GM21447 (cell line): ENCODE results near the gene DRC1.
"Not testable (repeated sequence)": the region's sequence is repeated elsewhere in the genome, so short reads cannot be mapped to it uniquely, and the experiment has no call there.

Experiments used
- ATAC-seq: cut with Tn5 transposase; IDR thresholded peaks from one replicate; pipeline ENCODE4 v1.9.1; 2021; ENCODE audit not compliant: unreplicated experiment

The DRC1 gene

DNA sequence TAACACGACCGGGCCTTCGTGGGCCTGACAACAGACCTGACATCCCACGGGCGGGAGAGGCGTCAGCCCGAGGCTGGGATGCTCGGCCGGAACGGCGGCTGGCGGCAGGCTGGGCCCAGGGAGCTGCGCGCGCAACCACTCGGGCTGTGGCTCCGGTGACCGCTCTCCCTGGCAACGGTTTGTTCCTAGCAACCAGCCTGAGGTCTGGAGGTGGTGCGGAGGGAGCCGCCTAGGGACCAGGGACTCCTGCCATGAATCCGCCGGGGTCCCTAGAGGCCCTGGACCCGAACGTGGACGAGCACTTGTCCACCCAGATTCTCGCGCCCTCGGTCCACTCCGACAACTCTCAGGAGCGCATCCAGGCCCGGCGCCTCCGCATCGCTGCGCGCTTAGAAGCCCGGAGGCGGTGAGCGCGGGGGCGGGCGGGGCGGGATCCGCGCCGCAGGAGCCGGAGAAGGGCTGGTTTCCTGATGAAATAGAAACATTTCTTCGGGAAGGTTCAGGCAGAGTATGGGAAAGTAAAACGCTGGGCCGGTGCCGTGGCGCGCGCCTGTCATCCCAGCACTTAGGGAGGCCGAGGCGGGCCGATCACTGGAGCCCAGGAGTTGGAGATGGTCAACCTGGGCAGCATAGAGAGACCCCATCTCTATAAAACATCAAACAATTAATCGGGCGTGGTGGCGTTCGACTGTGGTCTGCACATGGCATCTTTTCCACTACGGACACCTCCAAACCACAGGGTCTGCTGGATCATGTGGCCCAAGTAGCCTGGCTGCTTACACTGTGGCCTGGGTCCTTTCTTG is at the start of gene DRC1:
Gene DRC1, plus strand, starts transcription at position 182 of the 803 bp plus-strand sequence. Its CDS starts 70 bp downstream, at position 252.
- ATAC-seq = no peak

DNA sequence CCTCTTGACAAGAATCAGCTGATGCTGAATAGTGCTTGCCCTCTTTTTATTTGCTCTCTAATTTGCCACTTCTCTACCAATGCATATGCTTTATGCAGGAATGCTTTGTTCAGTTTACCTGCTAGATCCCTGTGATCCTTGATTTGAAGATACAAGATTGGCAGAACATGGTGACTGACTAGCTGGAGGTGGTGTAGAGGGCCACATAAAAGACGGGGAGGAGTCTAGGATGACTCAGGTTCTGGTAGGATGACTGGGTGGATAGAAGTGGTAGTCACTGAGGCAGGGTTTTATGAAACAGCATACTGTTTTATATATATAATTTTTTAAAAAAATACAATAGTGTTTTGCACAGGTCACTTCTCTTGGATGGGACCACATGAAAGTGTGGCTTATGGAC is 48.8 kb upstream of the DRC1 start:
- ATAC-seq = no peak

DNA sequence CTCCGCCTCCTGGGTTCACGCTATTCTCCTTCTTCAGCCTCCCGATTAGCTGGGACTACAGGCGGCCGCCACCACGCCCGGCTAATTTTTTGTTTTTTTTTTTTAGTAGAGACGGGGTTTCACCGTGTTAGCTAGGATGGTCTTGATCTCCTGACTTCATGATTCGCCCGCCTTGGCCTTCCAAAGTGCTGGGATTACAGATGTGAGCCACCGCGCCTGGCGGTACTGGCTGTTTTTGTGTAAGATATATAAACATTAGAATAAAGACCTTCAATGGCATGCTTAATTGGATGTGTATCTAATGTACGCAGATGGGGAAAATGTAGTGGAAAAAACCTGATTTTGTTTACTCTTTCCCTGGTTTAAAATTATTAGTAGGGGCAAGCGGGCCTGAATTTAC is 47.3 kb upstream of the DRC1 start:
- not testable (repeated sequence) for ATAC-seq

DNA sequence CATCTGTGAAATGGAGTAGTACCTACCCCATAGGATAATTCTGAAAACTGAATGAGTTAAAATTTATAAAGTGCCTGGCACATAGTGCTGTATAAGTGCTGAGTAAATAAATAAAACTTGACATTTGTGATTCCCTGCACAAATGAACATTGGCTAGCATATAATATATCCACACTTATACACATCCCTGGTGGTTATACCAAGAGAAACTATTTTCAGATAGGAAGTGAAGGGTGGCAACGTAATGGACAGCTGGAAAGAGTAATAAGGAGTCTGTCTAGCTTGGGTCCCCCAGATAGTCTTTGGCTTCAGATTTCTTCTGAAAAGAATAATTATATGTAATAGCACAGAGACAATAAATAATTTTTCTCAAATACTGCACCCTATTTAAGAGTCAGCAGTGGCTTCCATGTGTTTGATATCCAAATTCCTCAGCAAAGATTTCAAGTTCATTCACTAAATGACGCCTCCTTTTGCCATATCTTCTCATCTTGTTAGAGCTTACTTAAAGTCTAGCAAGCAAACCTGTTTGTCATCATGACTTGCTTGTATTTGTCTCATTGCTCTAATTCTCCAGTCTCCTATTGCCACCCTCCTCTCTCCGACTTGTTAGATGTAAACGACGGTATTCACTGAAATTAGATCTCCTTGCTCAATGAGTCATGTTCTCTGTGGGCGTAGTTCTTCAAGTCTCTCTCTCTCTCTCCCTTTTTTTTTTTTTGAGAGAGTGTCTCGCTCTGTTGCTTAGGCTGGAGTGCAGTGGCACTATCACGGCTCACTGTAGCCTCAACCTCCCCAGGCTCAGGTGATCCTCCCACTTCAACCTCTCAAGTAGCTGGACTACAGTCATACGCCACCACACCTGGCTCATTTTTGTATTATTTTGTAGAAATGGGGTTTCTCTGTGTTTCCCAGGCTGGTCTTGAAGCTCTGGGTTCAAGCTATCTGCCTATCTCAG is 46.4 kb upstream of the DRC1 start:
- no peak for ATAC-seq

DNA sequence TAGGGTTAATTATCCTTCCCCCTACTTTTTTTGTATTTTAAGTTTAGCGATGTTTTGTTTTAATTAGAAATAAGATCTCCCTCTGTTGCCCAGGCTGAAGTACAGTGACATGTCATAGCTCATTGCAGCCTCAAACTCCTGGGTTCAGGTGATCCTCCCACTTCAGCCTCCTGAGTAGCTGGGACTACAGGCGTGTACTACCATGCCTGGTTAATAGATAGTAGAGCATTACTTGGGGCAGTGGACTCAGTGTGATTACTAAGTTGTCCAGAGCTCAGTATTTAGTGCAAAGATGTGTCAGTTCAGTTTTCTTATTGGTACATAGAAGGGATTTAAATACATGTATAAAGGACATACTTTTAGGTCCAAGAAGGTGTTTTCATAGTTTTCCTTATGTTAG is 45.6 kb upstream of the DRC1 start:
- no peak for ATAC-seq

DNA sequence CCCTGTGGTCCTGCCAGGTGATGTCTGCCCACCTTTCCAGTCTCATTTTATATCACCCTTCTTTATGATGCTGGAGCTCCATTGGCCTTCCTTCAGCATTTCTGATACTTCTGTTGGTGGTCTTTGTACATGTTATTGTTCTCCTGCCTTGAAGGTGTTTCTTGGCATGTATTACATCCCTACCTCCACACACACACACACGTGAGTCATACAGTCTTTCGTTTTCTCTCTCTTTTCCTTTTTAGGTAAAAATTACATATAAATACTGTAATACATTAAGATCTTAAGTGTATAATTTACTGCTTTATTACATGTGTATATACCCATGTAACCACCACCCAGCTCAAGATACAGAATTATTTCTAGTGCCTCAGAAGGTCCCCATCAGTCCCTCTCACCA is 44.9 kb upstream of the DRC1 start:
- ATAC-seq = no peak

DNA sequence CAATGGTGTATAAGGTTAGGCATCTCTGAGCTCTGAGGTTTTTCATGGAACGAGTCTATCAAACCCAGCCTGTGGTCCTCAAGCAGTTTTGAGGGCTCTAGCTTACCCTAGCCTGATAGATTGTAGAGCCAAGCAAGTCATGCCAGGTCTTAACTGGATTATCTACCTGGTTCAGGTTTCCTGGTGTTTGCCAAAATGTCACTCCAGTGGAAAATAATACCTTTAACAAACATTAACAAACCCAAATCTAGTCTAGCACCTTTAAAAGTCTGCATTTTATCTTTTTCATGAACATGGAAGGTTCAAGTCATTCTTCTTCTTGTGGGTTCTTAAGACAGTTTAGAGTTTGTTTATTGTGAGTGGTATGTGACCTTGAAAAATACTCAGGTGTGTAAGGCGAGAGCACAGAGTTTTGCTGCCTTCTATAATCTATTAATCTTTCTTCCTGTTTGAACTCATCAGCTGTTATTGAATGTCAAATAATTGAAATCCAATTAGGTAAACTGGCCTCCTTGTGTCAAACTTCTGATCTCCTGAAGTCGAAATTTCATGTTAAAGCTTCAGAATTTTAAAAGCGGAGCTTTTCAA is 41.7 kb upstream of the DRC1 start:
- no peak for ATAC-seq

DNA sequence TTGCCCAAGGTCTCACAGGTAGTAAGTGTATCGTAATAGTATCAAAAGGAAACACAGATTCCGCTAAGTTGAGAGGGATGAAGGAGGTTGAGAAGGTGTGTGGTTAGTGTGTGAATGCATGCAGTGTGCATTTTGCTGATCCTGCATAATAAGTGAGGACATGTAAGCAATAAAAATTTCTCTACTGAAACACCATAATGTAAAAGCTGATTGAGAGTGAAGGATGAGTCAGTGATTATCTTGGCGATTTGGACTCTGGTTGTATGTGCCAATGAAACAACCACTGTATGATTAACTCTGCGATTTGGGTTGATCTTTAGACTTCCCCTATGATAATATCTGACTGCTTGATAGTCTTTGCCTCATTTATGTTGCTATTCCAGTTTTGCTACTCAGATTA is 38.4 kb upstream of the DRC1 start:
- ATAC-seq = no peak

DNA sequence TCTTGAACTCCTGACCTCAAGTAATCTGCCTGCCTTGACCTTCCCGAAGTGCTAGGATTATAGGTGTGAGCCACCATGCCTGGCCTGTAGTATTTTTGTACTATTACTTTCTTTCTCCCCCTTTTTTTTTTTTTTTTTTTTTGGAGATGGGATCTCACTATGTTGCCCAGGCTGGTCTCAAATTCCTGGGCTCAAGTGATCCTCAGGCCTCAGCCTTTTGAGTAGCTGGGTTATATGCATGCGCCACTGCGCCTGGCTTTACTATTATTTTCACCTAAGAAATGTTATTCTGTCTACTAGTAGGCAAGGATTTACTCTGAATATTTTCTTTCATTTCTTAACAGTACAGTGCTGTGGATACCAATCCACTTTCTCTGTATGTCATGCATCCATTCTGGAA is 37.8 kb upstream of the DRC1 start:
- ATAC-seq = no peak

DNA sequence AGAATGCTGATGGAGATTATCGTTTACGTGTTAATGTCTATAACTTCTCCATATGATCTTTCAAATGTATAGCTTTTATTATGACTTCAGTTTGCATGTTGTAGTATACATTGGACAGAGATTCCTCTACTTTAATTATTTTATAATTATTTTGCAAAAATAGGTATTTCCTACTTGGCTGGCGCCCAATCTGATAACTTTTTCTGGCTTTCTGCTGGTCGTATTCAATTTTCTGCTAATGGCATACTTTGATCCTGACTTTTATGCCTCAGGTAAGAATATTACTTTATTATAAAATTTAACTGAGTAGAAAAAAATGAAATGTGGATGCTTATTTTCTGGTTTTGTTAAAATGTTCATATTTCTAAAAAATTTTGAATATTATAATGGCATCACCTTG is 37.1 kb upstream of the DRC1 start:
- no peak for ATAC-seq

DNA sequence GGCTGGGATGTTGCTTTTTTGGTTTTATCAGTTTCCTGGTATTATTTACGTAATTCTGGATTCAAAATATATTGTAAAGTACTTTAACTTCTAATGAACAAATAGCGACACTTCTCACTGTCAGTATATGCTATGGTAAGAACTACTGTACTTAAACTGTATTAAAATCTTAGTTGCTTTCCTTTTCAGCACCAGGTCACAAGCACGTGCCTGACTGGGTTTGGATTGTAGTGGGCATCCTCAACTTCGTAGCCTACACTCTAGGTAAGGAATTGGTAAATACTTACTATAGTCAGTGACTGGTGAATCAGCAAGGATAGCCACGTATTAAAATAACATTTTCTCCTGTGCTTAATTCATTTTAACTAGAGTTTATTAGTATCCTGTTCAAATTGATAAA is 34.8 kb upstream of the DRC1 start:
- no peak for ATAC-seq

DNA sequence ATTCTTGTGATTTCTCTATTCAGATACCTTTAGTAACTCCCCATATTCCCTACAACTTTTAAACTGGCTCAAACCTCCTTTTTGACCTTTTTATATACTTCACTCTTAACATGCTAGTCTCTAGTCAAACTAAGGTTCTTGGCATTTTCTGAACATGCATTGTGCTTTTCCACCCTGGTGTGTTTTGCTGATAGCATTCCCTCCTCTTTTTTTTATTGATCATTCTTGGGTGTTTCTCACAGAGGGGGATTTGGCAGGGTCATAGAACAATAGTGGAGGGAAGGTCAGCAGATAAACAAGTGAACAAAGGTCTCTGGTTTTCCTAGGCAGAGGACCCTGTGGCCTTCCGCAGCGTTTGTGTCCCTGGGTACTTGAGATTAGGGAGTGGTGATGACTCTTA is 32.1 kb upstream of the DRC1 start:
- ATAC-seq = not testable (repeated sequence)

DNA sequence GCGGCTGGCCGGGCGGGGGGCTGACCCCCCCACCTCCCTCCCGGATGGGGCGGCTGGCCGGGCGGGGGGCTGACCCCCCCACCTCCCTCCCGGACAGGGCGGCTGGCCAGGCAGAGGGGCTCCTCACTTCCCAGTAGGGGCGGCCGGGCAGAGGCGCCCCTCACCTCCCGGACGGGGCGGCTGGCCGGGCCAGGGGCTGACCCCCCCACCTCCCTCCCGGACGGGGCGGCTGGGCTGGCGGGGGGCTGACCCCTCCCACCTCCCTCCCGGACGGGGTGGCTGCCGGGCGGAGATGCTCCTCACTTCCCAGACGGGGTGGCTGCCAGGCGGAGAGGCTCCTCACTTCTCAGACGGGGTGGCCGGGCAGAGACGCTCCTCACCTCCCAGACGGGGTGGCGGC is 30.8 kb upstream of the DRC1 start:
- not testable (repeated sequence) for ATAC-seq

DNA sequence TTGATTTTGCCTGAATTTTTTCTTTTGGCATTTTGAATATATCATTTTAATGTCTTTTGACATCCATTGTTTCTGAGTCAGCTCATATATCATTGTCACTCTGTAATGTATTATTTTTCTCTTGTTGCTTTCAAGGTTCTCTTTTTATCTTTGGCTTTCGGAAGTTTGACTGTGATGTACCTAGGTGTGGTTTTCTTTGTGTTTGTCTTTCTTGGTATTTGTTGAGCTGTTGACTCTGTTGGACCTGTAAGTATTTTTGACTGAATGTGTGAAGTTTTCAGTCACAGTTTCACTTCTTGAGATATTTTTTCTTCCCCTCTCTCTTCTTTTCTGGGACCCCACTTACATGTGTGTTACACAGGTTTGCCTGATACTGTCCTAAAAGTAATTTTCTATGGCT is 24.9 kb upstream of the DRC1 start:
- ATAC-seq = no peak

DNA sequence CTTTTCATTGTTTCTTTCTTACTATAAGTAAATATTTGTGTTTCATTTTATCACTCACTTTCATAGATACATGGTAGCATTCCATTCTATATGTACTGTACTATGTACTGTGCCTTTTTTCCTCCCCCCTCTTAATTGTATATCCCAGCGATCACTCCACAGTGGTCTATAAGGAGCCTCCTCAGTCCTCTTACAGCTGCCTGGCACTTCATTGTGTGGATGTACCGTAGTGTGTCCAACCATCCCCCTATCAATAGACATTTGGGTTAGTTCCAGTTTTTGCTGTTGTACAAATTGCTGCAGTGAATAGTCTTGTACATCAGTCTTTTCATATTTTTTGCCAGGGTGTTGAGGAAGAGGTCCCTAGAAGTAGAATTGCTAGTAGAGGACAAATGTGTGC is 21.4 kb upstream of the DRC1 start:
- no peak for ATAC-seq

DNA sequence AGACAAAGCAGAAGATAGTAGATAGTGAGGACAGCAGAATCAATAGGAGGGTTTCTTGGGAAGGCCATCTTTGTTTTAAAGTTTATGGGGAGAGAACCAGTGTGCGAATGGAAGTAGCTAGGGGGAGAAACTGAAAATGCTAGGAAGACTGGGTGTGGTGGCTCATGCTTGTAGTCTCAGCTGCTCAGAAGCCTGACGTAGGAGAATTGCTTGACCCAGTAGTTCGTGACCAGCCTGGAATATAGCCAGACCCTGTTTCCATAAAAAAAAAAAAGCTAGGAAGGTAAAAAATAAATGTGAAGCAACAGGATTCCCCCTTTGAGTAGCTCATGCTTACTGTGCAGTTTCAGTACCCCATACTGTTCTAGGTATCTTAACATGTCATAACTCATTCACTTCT is 19.2 kb upstream of the DRC1 start:
- no peak for ATAC-seq

DNA sequence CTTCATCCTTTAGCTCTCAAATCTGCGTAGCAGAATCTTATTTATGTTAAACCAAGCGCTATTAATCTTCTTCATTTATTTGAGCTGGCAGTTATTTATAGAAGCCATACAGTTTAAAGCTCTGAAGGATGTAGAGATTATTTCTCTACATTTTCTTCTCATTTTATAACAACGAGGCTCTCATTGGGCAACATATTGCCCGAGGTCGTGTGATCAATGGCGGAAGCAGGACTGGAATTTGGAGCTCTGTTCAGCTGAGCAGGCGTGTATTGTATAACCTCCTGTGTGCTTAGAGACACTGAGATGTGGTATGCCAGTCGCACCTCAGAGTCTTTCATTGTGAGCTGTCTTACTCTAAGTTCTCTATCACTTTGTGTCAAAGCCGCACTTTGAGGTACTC is 17.5 kb upstream of the DRC1 start:
- ATAC-seq = no peak

DNA sequence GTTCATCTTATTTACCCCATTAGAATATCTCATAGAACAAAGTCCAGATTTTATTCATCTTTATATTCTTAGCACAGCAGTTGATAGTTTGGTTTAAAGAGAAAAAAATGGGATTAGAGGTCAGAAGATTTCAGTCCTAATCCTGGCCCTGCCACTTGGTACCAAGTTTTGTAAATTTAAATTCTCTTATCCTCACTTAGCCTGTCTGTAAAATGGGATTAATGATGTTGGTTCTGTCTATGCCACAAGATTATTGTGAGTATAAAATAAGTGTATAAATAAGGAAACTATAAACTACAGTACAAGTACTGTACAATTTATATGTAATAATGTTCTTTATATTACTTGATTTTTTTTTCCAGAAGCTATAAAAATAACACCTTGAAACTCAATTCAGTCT is 17.1 kb upstream of the DRC1 start:
- no peak for ATAC-seq

DNA sequence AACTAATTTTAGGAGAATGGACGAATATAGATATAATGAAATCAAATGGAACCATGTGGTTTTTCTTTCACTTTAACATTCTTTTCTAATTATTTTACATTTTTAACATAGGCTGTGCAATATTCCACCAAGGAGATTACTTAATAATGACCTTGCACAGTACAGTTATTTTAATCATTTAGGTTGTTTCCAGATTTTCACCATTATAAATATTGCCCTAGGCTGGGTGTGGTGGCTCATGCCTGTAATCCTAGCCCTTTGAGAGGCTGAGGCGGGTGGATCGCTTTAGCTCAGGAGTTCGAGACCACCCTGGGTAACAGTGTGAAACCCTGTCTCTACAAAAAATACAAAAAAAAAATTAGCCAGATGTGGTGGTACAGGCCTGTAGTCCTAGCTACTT is 14.5 kb upstream of the DRC1 start:
- no peak for ATAC-seq

DNA sequence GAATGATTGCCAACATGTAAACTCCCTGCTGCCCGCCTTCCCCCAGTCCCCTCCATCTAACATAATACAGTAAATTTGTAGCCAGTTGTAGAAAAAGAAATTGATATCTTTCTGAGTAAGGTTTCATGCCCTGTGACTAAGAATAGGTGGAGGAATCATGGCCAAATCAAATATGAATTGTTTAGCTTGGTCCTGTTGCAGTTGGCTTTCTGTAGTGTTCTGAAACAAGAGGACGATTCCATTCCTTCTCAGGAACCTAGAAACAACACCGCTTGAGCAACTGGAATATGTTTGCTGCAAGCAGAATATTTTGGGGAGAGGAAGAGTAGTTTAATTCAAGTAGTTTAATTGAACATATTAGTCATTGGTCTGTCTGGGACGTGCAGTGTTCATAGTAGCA is 7.0 kb upstream of the DRC1 start:
- ATAC-seq = no peak

DNA sequence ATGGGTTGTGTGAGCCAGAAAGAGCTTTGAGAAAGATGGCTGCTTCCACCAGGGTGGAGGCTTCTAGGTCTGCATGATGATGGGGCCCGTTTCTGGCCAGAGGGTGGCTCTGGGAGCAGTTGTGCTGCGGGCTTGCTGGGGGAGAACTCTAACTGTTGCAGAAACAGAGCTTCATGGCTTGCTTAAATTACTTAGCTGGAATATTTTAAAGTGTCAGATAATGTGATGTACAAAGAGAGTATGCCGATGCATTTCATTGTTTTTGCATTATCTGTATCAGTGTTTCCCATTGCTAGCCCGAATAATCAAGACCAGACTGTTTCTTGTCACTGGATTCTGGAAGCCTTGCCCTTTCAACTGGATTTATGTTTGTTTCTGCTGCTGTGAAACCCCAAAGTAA is 6.3 kb upstream of the DRC1 start:
- ATAC-seq = no peak
